ENCODE results near the gene NYAP1. TPM values are rescaled to one million over a fixed set of nuclear protein-coding genes. Genes with fewer than 3 reads are reported as not detected.

The NYAP1 gene
- total and polyA plus RNA-seq, 2 of the 8 experiments (the other 6 are each of a cell fraction or from before 2014, with no cell fraction given) = 1.9 to 4.6 TPM

GRCh38 chr7:100513212-100513810, 29.6 kb downstream of the NYAP1 start (continued):
- TF ChIP-seq, protein P1, sequence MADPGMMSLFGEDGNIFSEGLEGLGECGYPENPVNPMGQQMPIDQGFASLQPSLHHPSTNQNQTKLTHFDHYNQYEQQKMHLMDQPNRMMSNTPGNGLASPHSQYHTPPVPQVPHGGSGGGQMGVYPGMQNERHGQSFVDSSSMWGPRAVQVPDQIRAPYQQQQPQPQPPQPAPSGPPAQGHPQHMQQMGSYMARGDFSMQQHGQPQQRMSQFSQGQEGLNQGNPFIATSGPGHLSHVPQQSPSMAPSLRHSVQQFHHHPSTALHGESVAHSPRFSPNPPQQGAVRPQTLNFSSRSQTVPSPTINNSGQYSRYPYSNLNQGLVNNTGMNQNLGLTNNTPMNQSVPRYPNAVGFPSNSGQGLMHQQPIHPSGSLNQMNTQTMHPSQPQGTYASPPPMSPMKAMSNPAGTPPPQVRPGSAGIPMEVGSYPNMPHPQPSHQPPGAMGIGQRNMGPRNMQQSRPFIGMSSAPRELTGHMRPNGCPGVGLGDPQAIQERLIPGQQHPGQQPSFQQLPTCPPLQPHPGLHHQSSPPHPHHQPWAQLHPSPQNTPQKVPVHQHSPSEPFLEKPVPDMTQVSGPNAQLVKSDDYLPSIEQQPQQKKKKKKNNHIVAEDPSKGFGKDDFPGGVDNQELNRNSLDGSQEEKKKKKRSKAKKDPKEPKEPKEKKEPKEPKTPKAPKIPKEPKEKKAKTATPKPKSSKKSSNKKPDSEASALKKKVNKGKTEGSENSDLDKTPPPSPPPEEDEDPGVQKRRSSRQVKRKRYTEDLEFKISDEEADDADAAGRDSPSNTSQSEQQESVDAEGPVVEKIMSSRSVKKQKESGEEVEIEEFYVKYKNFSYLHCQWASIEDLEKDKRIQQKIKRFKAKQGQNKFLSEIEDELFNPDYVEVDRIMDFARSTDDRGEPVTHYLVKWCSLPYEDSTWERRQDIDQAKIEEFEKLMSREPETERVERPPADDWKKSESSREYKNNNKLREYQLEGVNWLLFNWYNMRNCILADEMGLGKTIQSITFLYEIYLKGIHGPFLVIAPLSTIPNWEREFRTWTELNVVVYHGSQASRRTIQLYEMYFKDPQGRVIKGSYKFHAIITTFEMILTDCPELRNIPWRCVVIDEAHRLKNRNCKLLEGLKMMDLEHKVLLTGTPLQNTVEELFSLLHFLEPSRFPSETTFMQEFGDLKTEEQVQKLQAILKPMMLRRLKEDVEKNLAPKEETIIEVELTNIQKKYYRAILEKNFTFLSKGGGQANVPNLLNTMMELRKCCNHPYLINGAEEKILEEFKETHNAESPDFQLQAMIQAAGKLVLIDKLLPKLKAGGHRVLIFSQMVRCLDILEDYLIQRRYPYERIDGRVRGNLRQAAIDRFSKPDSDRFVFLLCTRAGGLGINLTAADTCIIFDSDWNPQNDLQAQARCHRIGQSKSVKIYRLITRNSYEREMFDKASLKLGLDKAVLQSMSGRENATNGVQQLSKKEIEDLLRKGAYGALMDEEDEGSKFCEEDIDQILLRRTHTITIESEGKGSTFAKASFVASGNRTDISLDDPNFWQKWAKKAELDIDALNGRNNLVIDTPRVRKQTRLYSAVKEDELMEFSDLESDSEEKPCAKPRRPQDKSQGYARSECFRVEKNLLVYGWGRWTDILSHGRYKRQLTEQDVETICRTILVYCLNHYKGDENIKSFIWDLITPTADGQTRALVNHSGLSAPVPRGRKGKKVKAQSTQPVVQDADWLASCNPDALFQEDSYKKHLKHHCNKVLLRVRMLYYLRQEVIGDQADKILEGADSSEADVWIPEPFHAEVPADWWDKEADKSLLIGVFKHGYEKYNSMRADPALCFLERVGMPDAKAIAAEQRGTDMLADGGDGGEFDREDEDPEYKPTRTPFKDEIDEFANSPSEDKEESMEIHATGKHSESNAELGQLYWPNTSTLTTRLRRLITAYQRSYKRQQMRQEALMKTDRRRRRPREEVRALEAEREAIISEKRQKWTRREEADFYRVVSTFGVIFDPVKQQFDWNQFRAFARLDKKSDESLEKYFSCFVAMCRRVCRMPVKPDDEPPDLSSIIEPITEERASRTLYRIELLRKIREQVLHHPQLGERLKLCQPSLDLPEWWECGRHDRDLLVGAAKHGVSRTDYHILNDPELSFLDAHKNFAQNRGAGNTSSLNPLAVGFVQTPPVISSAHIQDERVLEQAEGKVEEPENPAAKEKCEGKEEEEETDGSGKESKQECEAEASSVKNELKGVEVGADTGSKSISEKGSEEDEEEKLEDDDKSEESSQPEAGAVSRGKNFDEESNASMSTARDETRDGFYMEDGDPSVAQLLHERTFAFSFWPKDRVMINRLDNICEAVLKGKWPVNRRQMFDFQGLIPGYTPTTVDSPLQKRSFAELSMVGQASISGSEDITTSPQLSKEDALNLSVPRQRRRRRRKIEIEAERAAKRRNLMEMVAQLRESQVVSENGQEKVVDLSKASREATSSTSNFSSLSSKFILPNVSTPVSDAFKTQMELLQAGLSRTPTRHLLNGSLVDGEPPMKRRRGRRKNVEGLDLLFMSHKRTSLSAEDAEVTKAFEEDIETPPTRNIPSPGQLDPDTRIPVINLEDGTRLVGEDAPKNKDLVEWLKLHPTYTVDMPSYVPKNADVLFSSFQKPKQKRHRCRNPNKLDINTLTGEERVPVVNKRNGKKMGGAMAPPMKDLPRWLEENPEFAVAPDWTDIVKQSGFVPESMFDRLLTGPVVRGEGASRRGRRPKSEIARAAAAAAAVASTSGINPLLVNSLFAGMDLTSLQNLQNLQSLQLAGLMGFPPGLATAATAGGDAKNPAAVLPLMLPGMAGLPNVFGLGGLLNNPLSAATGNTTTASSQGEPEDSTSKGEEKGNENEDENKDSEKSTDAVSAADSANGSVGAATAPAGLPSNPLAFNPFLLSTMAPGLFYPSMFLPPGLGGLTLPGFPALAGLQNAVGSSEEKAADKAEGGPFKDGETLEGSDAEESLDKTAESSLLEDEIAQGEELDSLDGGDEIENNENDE (IDR thresholded peaks at IDR 0.05; ENCODE audit: insufficient replicate concordance, low read length) = no peak
- TF ChIP-seq RFX5 (IDR thresholded peaks at IDR 0.05; ENCODE audit: borderline replicate concordance, low read depth, low read length) = no peak
- TF ChIP-seq BACH1 (IDR thresholded peaks at IDR 0.05; ENCODE audit: low read length) = no peak
- TF ChIP-seq ASH2L (IDR thresholded peaks at IDR 0.05; ENCODE audit: low read length) = no peak
- no peak for TF ChIP-seq EGR1 (IDR thresholded peaks at IDR 0.05; ENCODE audit: borderline replicate concordance, low read depth, low read length)
- TF ChIP-seq HDAC6 (IDR thresholded peaks at IDR 0.05; ENCODE audit: low read depth, low read length) = no peak
- TF ChIP-seq CBX5 (IDR thresholded peaks at IDR 0.05; ENCODE audit: low read depth, low read length) = no peak
- no peak for TF ChIP-seq PHF8 (conservative IDR thresholded peaks at IDR 0.05; ENCODE audit: low read depth, low read length)
- no peak for TF ChIP-seq SP4 (IDR thresholded peaks at IDR 0.05; ENCODE audit: low read length)
- no peak for TF ChIP-seq CHD1 (IDR thresholded peaks at IDR 0.05; ENCODE audit: low read depth, low read length)
- no peak for TF ChIP-seq KDM5A (IDR thresholded peaks at IDR 0.05; ENCODE audit: low read length)
- TF ChIP-seq SUZ12 (IDR thresholded peaks at IDR 0.05; ENCODE audit: low read length) = no peak

Data from H1 (cell line).